Kidney epithelial cell (primary cell): ENCODE measurements around the gene DOCK4. TPM values are rescaled to one million over a fixed set of nuclear protein-coding genes. Genes with fewer than 3 reads are reported as not detected.

ENCODE experiments used
- DNase-seq: peaks from one replicate; pipeline ENCODE4 v3.0.0-alpha.2; 2010; ENCODE audit warnings: low read depth
- H3K27me3 ChIP-seq: 2 replicates; pipeline ENCODE4 v1.6.0; 2011; ENCODE audit warnings: low read length; ENCODE audit not compliant: control insufficient read depth, insufficient read depth
- H3K36me3 ChIP-seq: 2 replicates; pipeline ENCODE4 v1.5.1; 2011; ENCODE audit warnings: low read length; ENCODE audit not compliant: control insufficient read depth, insufficient read depth
- H3K4me3 ChIP-seq: 2 replicates; pipeline ENCODE4 v1.5.1; 2011; ENCODE audit warnings: low read depth, mild to moderate bottlenecking, control low read depth, low read length
- total RNA-seq: library from RNA; depleted of rRNA; stranded (reverse); fragments of >200 nt; gene quantifications from 2 replicates; pipeline ENCODE4 v1.2.3, GENCODE V29; 2015
- TF ChIP-seq, protein P1 (sequence below): IDR thresholded peaks from 2 replicates; pipeline ENCODE4 v1.5.1; 2011; ENCODE audit warnings: mild to moderate bottlenecking, moderate library complexity, low read length, control low read depth, inconsistent platforms; ENCODE audit not compliant: insufficient read depth, poor library complexity, severe bottlenecking

The DOCK4 gene
- total RNA-seq, 1 donor from 2014 or later = 16.8 TPM

DNA sequence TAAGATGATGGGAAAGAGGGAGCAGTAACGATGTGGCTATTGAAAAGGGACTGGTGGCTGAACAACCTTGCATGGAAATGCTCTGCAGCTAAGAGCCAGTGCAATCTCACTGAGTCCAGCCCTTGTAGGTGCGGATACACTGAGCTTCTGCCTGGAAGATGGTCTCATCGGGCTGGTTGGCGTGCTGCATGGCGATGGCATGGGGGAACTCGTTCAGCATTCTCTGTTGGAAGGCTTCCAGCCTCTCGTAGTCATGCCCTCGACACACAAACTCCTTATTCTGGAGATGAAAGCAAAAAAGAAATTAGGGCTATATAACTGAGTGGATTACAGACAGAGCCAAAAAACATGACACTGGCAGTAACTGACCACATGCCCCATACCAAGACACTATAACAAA is 446.2 kb downstream of the DOCK4 start:
- no peak overlapping the region for H3K4me3 ChIP-seq
- no peak for DNase-seq
- H3K27me3 ChIP-seq = no peaks in the 10 kb centered on the region
- H3K36me3 ChIP-seq = peaks cover 2% of the 10 kb centered on the region
- TF ChIP-seq, protein P1, sequence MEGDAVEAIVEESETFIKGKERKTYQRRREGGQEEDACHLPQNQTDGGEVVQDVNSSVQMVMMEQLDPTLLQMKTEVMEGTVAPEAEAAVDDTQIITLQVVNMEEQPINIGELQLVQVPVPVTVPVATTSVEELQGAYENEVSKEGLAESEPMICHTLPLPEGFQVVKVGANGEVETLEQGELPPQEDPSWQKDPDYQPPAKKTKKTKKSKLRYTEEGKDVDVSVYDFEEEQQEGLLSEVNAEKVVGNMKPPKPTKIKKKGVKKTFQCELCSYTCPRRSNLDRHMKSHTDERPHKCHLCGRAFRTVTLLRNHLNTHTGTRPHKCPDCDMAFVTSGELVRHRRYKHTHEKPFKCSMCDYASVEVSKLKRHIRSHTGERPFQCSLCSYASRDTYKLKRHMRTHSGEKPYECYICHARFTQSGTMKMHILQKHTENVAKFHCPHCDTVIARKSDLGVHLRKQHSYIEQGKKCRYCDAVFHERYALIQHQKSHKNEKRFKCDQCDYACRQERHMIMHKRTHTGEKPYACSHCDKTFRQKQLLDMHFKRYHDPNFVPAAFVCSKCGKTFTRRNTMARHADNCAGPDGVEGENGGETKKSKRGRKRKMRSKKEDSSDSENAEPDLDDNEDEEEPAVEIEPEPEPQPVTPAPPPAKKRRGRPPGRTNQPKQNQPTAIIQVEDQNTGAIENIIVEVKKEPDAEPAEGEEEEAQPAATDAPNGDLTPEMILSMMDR = no peak

DNA sequence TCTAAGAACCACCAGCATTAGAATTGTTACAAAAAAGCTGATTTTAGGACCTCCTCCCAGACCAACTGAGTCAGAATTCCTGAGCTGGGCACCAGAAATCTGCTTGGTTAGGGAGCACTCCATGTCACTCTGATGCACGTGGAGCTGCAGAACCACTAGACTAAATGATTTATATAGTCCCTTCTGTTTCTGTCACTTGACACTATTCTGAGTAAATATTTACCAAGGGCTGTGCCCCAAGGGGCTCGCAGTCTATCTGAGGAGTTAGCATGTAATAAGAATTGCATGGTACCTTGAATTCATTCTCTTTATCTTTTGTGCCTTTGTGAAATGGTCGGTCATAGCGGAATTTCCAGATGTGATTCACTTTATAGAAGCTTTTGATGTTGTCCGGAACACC is 447.9 kb downstream of the DOCK4 start:
- Histone ChIP-seq H3K4me3 (no peak overlapping the region), H3K36me3 (peaks cover 2% of the 10 kb centered on the region), H3K27me3 (no peaks in the 10 kb centered on the region)
- DNase-seq = no peak
- TF ChIP-seq, protein P1 = no peak

- Histone ChIP-seq H3K27me3 (no peaks in the 10 kb centered on the region), H3K4me3 (no peak overlapping the region), H3K36me3 (peaks cover 2% of the 10 kb centered on the region)
- TF ChIP-seq, protein P1 = no peak
- no peak for DNase-seq
Observed at GRCh38 chr7:111756687-111757178, 449.5 kb downstream of the DOCK4 start.

GRCh38 chr7:111755383-111755782 is 450.8 kb downstream of the DOCK4 start:
- H3K36me3 ChIP-seq = no peaks in the 10 kb centered on the region
- no peaks in the 10 kb centered on the region for H3K27me3 ChIP-seq
- TF ChIP-seq, protein P1 = no peak
- H3K4me3 ChIP-seq = no peak overlapping the region
- no peak for DNase-seq

DNA sequence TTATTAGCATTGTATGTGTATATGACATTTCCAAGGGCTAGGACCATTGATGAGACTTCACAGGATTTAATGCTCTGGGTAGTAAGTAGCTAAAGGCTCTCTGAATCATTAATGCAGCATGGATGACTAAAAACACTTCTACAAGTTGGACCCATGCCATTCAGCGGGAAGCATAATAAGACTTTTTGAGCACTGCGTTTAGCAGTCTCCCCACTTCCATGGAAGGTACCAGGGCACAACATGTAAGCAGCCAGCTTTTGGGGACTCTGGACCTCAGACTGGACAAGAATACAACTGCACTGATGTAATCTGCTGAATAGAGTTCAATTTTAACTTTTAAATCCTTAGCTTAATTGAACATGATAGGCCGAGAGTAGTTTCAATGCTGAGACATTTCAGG is 452.2 kb downstream of the DOCK4 start:
- TF ChIP-seq, protein P1 = no peak
- H3K27me3 ChIP-seq = no peaks in the 10 kb centered on the region
- no peaks in the 10 kb centered on the region for H3K36me3 ChIP-seq
- H3K4me3 ChIP-seq = no peak overlapping the region
- DNase-seq = no peak

- TF ChIP-seq, protein P1 = peak; percentile 93
- Histone ChIP-seq H3K36me3 (no peaks in the 10 kb centered on the region), H3K27me3 (no peaks in the 10 kb centered on the region), H3K4me3 (no peak overlapping the region)
- DNase-seq = no peak
Observed at GRCh38 chr7:111752022-111752582, 454.1 kb downstream of the DOCK4 start.
